Neural cell (in vitro differentiated cells): ENCODE results near the gene TNFSF11.

Source experiments
- POLR2AphosphoS5 ChIP-seq: IDR thresholded peaks from 2 replicates; pipeline ENCODE4 v1.6.1; 2012
- TAF1 ChIP-seq: IDR thresholded peaks from 2 replicates; pipeline ENCODE4 v1.6.1; 2012; ENCODE audit warnings: low read depth
- TF ChIP-seq, protein P1 (sequence below): fragments of 450-650 bp; IDR thresholded peaks from 2 replicates; pipeline ENCODE4 v1.5.1; 2014; ENCODE audit warnings: antibody characterized with exemption, mild to moderate bottlenecking, moderate library complexity; ENCODE audit not compliant: poor library complexity, severe bottlenecking

DNA sequence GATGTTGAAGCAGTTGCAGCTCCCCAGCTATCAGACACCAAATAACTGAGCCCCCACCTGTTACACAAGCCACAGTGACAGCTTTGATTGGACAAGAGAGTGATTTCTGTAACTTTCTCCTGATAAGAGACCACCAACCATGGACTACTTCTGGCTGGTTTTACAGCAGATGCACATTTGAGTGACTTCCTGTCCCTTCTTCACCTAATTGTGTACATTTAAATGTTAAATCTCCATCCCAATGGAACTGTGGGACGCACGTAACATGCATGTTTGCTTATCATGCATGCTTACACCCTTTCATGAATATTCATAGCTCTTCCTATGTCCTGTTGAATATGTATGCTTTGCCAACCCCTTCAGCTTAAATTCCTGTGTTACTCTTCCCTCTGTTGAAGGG lies 6.0 kb upstream of the TNFSF11 start:
- TF ChIP-seq POLR2AphosphoS5 (no peak), TAF1 (no peak)
- TF ChIP-seq, protein P1, sequence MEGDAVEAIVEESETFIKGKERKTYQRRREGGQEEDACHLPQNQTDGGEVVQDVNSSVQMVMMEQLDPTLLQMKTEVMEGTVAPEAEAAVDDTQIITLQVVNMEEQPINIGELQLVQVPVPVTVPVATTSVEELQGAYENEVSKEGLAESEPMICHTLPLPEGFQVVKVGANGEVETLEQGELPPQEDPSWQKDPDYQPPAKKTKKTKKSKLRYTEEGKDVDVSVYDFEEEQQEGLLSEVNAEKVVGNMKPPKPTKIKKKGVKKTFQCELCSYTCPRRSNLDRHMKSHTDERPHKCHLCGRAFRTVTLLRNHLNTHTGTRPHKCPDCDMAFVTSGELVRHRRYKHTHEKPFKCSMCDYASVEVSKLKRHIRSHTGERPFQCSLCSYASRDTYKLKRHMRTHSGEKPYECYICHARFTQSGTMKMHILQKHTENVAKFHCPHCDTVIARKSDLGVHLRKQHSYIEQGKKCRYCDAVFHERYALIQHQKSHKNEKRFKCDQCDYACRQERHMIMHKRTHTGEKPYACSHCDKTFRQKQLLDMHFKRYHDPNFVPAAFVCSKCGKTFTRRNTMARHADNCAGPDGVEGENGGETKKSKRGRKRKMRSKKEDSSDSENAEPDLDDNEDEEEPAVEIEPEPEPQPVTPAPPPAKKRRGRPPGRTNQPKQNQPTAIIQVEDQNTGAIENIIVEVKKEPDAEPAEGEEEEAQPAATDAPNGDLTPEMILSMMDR, result no peak
